HG03432 (cell line): ENCODE measurements around the gene DNAJC18.
A peak's percentile ranks its signal among the peaks of the same experiment; 100 is the strongest.
"Not testable (repeated sequence)": the region's sequence is repeated elsewhere in the genome, so short reads cannot be mapped to it uniquely, and the experiment has no call there.

ENCODE experiments used
- ATAC-seq: cut with Tn5 transposase; IDR thresholded peaks from one replicate; pipeline ENCODE4 v1.9.1; 2021; ENCODE audit warnings: mild to moderate bottlenecking, moderate library complexity; ENCODE audit not compliant: unreplicated experiment

DNAJC18 gene

GRCh38 chr5:139439013-139439903, at the start of gene DNAJC18:
DNAJC18 (minus strand) TSS chr5:139439525; CDS start chr5:139439445, 80 bp downstream.
- ATAC-seq = peak; percentile 92

- no peak for ATAC-seq
Measured at GRCh38 chr5:139488260-139488659, 48.9 kb upstream of the DNAJC18 start.

DNA sequence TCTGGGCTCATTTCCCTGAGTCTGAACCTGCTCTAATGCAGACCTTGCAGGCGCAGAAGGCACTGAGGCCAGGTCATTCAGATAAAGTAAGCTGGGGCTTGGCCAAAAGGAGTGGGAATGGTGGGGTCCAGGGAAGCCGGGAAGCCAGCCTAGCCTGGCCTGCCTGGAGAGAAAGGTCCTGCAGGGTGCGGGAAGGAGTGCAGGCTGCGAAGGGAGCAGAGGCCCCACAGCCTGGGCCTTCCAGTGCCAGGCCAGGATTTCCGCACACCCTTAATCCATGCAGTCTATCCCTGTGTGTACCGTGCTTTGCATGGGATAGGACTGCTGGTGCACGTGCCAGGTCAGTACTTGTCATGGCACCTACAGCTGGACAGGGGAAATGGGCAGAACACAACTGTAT, 46.9 kb upstream of the DNAJC18 start:
- no peak for ATAC-seq

DNA sequence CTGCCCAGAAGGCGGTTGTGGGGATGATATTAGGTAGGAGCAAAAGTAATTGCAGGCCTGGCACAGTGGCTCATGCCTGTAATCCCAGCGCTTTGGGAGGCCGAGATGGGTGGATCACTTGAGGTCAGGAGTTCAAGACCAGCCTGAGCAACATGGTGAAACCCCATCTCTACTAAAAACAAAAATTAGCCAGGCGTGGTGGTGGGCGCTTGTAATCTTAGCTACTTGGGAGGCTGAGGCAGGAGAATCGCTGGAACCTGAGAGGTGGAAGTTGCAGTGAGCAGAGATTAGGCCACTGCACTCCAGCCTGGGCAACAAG, 43.5 kb upstream of the DNAJC18 start:
- ATAC-seq = not testable (repeated sequence)

GRCh38 chr5:139482050-139482889, 42.9 kb upstream of the DNAJC18 start, which contains the start of gene STING1:
STING1 (minus strand) TSS chr5:139482758; CDS start chr5:139481704, 1,054 bp downstream.
- no peak for ATAC-seq

DNA sequence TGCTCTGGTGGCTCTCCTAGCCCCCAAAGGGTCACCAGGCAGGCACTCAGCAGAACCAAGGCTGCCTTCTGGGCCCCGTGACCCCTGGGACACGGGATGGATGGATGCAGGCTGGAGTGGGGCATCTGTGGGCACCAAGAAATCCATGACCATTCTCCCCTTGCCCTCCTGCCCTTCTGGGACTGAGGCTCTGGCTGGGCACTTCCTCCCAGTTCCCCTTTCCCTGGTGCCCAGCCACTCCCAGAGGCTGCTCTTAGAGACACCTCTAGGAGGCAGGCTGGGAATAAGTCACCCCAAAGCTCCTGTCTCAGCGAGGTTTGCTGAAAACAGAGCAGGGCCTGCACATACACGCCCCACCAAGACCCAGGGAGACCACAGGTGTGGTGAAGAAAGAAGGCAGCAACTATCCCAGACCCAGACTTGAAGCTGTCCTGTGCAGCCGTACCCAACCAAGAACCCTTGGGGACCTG, 42.3 kb upstream of the DNAJC18 start:
- no peak for ATAC-seq

DNA sequence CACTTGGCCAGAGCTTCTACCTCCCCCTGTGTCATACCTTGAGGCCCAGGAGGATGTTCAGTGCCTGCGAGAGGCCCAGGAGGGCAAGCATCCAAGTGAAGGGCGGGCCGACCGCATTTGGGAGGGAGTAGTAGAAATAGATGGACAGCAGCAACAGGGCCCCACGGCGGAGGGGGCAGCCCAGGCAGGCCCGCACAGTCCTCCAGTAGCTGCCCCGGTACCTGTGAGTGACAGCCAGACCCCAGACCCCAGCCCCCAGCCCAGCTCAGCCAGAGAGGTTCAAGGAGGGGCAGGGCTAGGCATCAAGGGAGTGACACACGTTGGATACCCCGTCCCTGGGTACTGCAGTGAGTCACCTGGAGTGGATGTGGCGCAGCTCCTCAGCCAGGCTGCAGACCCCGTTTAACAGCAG, 41.8 kb upstream of the DNAJC18 start:
- ATAC-seq = no peak

DNA sequence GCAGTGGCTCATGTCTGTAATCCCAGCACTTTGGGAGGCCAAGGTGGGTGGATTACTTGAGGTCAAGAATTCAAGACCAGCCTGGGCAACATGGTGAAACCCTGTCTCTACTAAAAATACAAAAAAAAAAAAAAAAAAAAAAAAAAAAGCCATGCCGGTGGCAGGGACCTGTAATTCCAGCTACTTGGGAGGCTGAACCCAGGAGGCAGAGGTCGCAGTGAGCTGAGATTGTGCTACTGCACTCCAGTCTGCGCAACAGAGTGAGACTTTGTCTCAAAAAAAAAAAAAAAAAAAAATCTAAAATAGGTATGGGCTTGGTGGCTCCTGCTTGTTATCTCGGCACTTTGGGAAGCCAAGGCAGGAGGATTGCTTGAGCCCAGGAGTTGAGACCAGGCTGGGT, 40.4 kb upstream of the DNAJC18 start:
- not testable (repeated sequence) for ATAC-seq

DNA sequence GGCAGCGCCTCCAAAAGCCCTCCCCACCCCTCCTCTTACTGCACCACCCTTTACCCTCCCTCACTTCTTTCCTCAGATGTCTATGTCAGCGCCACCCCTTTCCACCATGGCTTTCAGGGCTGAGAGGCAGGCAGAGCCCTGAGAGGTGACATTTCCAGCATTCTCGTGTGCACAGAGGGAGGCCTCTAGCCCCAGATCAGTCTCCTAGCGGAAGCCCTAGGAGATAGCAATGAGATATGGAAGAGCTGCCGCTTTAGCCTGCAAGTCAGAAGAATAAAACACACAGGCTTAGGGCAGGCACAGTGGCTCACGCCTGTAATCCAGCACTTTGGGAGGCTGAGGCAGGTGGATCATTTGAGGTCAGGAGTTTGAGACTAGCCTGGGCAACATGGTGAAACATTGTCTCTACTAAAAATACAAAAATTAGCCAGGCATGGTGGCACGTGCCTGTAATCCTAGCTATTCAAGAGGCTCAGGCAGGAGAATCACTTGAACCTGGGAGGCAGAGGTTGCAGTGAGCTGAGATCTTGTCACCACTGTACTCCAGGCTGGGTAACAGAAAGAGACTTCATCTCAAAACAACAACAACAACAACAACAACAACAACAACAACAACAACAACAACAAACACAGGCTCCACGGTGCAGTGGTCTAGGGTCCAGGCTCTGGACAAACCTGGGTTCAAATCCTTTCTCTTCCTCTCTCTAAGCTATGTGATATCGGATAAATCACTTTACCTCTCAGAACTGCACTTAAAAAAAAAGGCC, 39.5 kb upstream of the DNAJC18 start:
- ATAC-seq = not testable (repeated sequence)

- ATAC-seq = no peak
Measured at GRCh38 chr5:139475865-139476617, 36.7 kb upstream of the DNAJC18 start.

DNA sequence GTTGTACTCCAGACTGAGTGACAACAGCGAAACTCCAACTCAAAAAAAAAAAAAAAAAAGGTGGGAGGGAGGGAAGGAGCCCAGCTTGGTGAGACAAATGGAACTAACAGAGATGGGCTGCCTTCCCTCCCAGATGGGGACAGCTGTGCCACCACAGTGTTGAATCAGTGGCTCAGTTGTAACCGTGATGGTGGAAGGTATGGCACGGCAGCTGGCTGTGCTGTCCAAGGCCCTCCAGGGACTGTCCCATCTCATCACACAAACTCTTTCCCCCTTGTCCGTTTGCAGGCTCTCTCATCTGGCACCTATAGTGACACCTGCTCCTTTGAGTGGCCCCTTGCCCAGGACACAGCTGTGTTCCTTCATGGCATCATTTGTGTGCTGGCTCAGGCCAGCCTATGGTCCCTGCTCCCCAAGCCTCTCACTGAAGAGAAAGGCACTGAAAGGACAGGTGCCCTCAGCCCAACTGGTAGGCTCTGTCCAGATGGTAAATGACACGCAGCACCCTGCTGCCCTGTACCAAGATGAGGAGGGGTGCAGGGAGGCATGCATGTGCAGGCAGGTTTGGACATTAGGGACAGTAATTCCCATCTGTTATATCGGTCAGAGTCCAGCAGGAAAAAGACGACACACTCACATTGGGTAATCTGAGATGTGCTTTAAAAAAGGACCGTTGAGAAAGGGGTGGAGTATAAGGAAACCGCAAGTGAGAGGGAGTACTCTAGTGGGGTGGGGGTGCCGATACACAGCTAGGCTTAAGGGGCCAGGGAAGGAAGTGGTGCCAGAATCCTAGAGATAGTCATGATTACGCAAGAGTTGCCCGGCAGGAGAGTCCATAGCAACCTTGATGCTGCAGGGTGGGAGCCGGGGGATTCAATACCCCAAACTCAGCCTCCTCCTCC, 35.8 kb upstream of the DNAJC18 start:
- ATAC-seq = no peak

DNA sequence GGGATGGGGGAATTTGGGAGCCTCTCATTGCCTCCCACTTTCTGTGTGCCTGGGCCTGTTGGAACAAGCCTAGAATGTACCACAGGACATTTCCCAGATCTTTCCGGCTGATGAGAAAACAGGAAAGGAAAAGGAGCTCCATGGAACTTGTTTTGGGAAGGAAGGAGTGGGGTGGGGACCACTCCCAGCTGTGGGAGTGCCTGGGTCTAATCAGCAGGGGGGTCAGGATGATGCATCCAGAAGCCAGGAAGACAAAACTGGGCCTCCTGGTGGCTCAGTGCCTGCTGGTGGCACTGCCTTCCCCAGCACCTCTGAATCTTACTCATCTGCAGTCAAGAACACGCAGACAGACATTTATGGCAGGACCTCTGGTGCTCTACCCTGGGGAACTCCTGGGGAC, 34.2 kb upstream of the DNAJC18 start:
- no peak for ATAC-seq

DNA sequence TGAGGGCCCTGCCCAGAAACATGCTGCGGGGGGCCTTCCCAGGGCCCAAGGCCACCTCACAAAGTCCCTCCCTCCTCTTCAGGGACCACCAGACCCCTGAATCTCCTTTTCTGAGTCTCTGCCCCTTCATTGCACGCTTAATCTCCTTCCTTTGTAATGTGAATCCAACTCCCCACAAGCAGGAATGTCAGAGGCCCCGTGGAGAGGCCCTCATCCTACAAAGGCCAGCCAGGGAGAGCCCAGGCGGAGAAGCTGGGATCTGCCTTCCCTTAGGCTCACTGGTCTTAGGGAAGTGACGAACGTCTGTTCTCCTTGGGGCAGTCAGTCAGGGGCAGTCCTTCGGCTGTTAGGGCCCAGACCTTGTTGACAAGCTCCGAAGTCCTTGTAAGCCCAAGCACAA, 33.8 kb upstream of the DNAJC18 start:
- ATAC-seq = no peak

GRCh38 chr5:139472386-139473030, 33.2 kb upstream of the DNAJC18 start:
- no peak for ATAC-seq

- ATAC-seq = no peak
Measured at GRCh38 chr5:139470821-139471300, 31.5 kb upstream of the DNAJC18 start, which contains the start of gene SMIM33. SMIM33 (plus strand) TSS chr5:139471004; CDS start chr5:139471122, 118 bp downstream.

DNA sequence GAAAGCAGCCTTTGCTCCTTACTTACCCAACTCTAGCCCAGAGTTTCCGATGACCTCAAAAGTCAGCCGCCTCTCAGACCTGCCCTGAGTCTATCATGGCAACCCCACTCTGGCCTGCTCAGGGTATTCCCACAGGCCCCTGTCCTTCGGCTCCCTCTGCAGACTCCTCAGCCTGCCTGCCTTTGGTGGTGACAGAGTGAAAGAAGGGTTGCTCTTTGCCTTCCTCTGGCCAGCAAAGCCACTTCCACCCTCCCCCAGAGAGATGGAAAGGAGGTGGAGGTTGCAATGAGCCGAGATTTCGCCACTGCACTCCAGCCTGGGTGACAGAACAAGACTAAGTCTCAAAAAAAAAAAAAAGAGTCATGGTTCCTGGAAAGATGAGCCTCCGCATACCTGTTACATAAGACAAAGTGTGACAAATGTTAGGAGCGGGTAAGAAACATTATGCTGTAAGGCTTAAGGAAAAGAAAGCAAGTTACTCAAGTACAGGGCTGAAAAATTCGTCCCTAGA, 29.2 kb upstream of the DNAJC18 start:
- no peak for ATAC-seq

DNA sequence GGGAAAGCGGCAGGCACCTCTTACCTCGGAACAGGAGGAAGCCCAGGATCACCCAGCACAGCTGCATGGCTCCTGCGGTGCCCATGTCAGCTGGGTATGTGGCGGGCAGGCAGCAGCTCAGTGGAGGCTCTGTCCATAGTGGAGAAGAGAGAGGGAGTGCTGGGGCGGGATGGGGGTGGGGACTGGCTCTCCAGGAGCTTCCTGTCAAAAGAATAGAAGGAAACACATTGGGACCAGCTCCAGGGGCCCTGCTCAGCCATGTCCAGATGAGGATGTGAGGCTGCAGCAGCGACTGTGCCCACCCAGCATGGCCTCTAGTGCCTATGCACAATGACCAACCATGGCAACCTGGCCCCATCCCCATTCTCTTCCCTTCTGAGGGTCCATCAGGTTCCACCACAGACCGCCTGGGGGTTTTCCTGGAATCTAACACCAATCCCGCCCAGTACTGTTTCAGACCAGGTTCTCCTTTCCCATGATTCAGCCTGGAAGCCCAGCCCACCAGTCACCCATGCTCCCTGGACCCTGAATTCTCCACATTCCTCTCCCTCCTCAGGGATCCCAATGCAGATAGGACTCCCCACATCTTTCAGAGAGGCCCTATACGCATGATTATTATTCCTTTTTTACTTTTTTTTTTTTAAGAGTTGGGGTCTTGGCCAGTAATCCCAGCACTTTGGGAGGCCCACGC, 23.4 kb upstream of the DNAJC18 start, which contains the start of gene ECSCR:
TSS of gene ECSCR (minus strand) at position 158 of the 691 bp plus-strand sequence. CDS start at position 85, 73 bp downstream.
- ATAC-seq = no peak
